K562 (cell line): ENCODE data around the gene CTSW. TPM values are rescaled to one million over a fixed set of nuclear protein-coding genes. Genes with fewer than 3 reads are reported as not detected.

Source experiments
- BRD9 ChIP-seq: fragments of 450-650 bp; IDR thresholded peaks from 2 replicates; pipeline ENCODE4 v1.6.1; 2018; ENCODE audit warnings: low read depth; ENCODE audit not compliant: partially characterized antibody
- HCFC1 ChIP-seq: IDR thresholded peaks from 2 replicates; pipeline ENCODE4 v1.6.1; 2012; ENCODE audit warnings: low read depth, low read length, improper control_type of control experiment
- MGA ChIP-seq: fragments of 450-650 bp; IDR thresholded peaks from 2 replicates; pipeline ENCODE4 v1.6.1; 2016; ENCODE audit warnings: mild to moderate bottlenecking, moderate library complexity
- MXD1 ChIP-seq: fragments of 250-450 bp; sonication (Bioruptor Pico); IDR thresholded peaks from 2 replicates; pipeline ENCODE4 v1.8.0; 2021; ENCODE audit warnings: borderline replicate concordance, mild to moderate bottlenecking, moderate library complexity; ENCODE audit not compliant: poor library complexity, severe bottlenecking
- MYNN ChIP-seq, 2 experiments: sonication (generic); formaldehyde crosslinking in 1 of 2; IDR thresholded peaks; 2 replicates each; pipeline versions ENCODE4 v1.5.0 to v1.6.1; 2016 to 2020; ENCODE audit warnings: antibody characterized with exemption in 1 of 2, missing genetic modification reagents in 1 of 2
- NCOA2 ChIP-seq, 2 experiments: fragments of 450-650 bp; IDR thresholded peaks; 2 replicates each; pipeline ENCODE4 v1.6.1; 2018; ENCODE audit warnings: mild to moderate bottlenecking in 2 of 2, moderate library complexity in 1 of 2; ENCODE audit not compliant: partially characterized antibody in 2 of 2
- RNF2 ChIP-seq: sonication (generic); IDR thresholded peaks from 2 replicates; pipeline ENCODE4 v1.6.1; 2016
- RUNX1 ChIP-seq: sonication (generic); IDR thresholded peaks from 2 replicates; pipeline ENCODE4 v1.6.1; 2016; ENCODE audit warnings: antibody characterized with exemption, low read depth
- SAFB ChIP-seq: fragments of 200-400 bp; formaldehyde crosslinking; IDR thresholded peaks from 2 replicates; pipeline ENCODE4 v1.6.1; 2017; ENCODE audit warnings: low read depth, low read length, borderline replicate concordance
- SIX5 ChIP-seq, 2 experiments: IDR thresholded peaks; 2 replicates each; pipeline ENCODE4 v1.6.1; 2011; ENCODE audit warnings: low read length in 2 of 2, borderline replicate concordance in 1 of 2, low read depth in 1 of 2, mild to moderate bottlenecking in 1 of 2, moderate library complexity in 1 of 2; ENCODE audit not compliant: insufficient read depth in 1 of 2
- ZNF121 ChIP-seq: sonication (generic); formaldehyde crosslinking; conservative IDR thresholded peaks from 2 replicates; pipeline ENCODE4 v1.8.0; 2022; ENCODE audit warnings: missing genetic modification reagents
- ZNF740 ChIP-seq, 3 experiments: fragments of 200-800 bp in 1 of 3; sonication (Bioruptor generic) in 1 of 3; sonication (generic) in 1 of 3; formaldehyde crosslinking in 1 of 3; IDR thresholded peaks; 2 replicates each; pipeline versions ENCODE4 v1.6.1 to v1.8.0; 2016 to 2022; ENCODE audit warnings: mild to moderate bottlenecking in 2 of 3, missing compliant biosample characterization in 2 of 3, missing genetic modification characterization in 2 of 3, missing genetic modification reagents in 1 of 3
- ZNF77 ChIP-seq: fragments of 250-450 bp; sonication (Bioruptor Pico); IDR thresholded peaks from 2 replicates; pipeline ENCODE4 v1.5.0; 2020
- polyA plus RNA-seq, 8 experiments: library from polyadenylated mRNA; depleted of rRNA in 4 of 8; stranded (reverse) in 5 of 8; unstranded in 3 of 8; fragments of >200 nt; fragmentation: Nextera tagmentation in 2 of 8; fragmentation: Illumina TruSeq in 1 of 8; extraction: Ambion mirVana in 2 of 8; extraction: Trizol in 1 of 8; gene quantifications; 2 replicates each; pipeline versions ENCODE4 v1.2.1 to v1.2.3, GENCODE V29; 2011 to 2014; ENCODE audit warnings: inconsistent platforms in 1 of 8, missing spikeins in 1 of 8
- total RNA-seq, 7 experiments: library from RNA; depleted of rRNA in 6 of 7; stranded (reverse); fragments of >200 nt in 6 of 7; fragmentation: Illumina TruSeq in 2 of 7; extraction: Trizol in 2 of 7; gene quantifications; 2 replicates each; pipeline versions ENCODE4 v1.2.1 to v1.2.3, GENCODE V29; 2011 to 2021; ENCODE audit warnings: low replicate concordance in 1 of 7

The CTSW gene
- total and polyA plus RNA-seq, 9 of the 15 experiments (the other 6 are each of a cell fraction or from before 2014, with no cell fraction given), result 0.04 TPM; not detected in 8

- TF ChIP-seq MGA (no peak), MXD1 (CRISPR knock-in tag) (no peak), NCOA2 (IDR thresholded peaks at IDR 0.05; ENCODE audit: partially characterized antibody in 2 of 2) (no peak), SAFB (no peak), ZNF740 (CRISPR knock-in tag; IDR thresholded peaks at IDR 0.05) (no peak), ZNF740 (tag; IDR thresholded peaks at IDR 0.05) (no peak), ZNF77 (CRISPR knock-in tag) (no peak), HCFC1 (peak; percentile 78), RUNX1 (peak; percentile 68; the same call in 1 of the 2 replicates), MYNN (IDR thresholded peaks at IDR 0.05) (0 out of 2 replicates have a peak, but pooled peaks have one; percentile 32), MYNN (CRISPR knock-in tag; IDR thresholded peaks at IDR 0.05) (no peak), RNF2 (peak; percentile 86), ZNF121 (no peak), SIX5 (IDR thresholded peaks at IDR 0.05; ENCODE audit: borderline replicate concordance in 1 of 2, insufficient read depth in 1 of 2, low read depth in 1 of 2, low read length in 2 of 2) (0 out of 4 replicates have a peak, but pooled peaks of 1 of the 2 experiments have one; percentile 11), BRD9 (no peak)
Observed at GRCh38 chr11:65860278-65861164, 19.1 kb upstream of the CTSW start, which contains the start of gene MUS81 (continued).
